Measurements from ENCODE around the gene MAP1B. TPM values are rescaled to one million over a fixed set of nuclear protein-coding genes. Genes with fewer than 3 reads are reported as not detected.

The MAP1B gene
- total and polyA plus RNA-seq, 4 donors, result 0.58 to 5.0 (median 2.1) TPM

DNA sequence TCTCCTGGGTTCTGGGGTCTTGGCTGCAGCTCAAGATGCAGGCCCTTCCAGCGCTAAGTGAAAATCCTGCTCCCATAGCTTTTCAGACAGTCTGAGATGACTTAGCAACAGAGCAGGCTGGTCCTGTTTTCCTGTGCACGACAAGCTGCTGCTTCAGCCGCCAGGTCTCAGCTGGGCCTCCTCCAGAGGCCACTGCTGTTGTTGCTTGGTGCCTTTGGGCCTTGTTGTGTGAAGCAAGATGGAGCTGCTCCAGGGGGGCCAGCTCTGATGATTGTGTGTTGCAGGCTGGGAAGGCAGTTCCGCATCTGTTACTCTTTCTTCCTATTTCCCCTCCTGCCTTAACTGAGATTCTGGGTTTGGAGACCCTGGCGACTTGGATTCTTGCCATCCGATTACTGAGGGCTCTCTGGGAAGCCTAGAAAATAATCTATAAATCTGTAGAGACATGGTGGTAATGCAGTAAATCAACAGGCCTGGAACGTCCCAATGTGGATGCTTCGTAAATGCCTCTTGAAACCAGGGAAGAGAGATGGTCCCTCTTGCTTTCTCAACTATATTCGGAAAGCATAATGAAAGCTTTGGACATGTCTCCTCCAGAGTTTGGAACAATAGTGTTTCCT, 3.2 kb downstream of the MAP1B start:
- no peak overlapping the region for H3K4me3 ChIP-seq (ENCODE audit: low read depth in 1 of 3, low read length in 3 of 3)
- H3K9ac ChIP-seq (ENCODE audit: low read depth in 1 of 2, low read length in 2 of 2), result no peak overlapping the region
- WGBS, result 87% methylated on average over 9 of the region's 9 CpGs
- no peak for DNase-seq (ENCODE audit: low spot score)
- no peaks in the 10 kb centered on the region for H3K9me3 ChIP-seq (ENCODE audit: control insufficient read depth in 4 of 4, low read length in 3 of 4)
- H3K36me3 ChIP-seq (ENCODE audit: control insufficient read depth in 4 of 4, insufficient read depth in 3 of 4, low read depth in 1 of 4, low read length in 3 of 4), result no peaks in the 10 kb centered on the region
- H3K27ac ChIP-seq (ENCODE audit: low read depth in 1 of 2, low read length in 2 of 2), result no peak overlapping the region
- peaks cover 5 to 24% (median 16%) of the 10 kb centered on the region in 4 donors for H3K4me1 ChIP-seq (ENCODE audit: control insufficient read depth in 4 of 4, insufficient read depth in 4 of 4, low read length in 3 of 4)
- peaks cover 0 to 19% (median 2%) of the 10 kb centered on the region in 4 donors for H3K27me3 ChIP-seq (ENCODE audit: control insufficient read depth in 4 of 4, insufficient read depth in 4 of 4, low read length in 3 of 4)
- TF ChIP-seq FOXA1 (IDR thresholded peaks at IDR 0.05), result no peak
- no peak for TF ChIP-seq YY1 (IDR thresholded peaks at IDR 0.05)
- TF ChIP-seq HNF4G (IDR thresholded peaks at IDR 0.05), result no peak
- TF ChIP-seq, protein P1, sequence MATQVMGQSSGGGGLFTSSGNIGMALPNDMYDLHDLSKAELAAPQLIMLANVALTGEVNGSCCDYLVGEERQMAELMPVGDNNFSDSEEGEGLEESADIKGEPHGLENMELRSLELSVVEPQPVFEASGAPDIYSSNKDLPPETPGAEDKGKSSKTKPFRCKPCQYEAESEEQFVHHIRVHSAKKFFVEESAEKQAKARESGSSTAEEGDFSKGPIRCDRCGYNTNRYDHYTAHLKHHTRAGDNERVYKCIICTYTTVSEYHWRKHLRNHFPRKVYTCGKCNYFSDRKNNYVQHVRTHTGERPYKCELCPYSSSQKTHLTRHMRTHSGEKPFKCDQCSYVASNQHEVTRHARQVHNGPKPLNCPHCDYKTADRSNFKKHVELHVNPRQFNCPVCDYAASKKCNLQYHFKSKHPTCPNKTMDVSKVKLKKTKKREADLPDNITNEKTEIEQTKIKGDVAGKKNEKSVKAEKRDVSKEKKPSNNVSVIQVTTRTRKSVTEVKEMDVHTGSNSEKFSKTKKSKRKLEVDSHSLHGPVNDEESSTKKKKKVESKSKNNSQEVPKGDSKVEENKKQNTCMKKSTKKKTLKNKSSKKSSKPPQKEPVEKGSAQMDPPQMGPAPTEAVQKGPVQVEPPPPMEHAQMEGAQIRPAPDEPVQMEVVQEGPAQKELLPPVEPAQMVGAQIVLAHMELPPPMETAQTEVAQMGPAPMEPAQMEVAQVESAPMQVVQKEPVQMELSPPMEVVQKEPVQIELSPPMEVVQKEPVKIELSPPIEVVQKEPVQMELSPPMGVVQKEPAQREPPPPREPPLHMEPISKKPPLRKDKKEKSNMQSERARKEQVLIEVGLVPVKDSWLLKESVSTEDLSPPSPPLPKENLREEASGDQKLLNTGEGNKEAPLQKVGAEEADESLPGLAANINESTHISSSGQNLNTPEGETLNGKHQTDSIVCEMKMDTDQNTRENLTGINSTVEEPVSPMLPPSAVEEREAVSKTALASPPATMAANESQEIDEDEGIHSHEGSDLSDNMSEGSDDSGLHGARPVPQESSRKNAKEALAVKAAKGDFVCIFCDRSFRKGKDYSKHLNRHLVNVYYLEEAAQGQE (IDR thresholded peaks at IDR 0.05), result no peak
- TF ChIP-seq, protein P2, sequence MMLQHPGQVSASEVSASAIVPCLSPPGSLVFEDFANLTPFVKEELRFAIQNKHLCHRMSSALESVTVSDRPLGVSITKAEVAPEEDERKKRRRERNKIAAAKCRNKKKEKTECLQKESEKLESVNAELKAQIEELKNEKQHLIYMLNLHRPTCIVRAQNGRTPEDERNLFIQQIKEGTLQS (IDR thresholded peaks at IDR 0.05), result no peak

DNA sequence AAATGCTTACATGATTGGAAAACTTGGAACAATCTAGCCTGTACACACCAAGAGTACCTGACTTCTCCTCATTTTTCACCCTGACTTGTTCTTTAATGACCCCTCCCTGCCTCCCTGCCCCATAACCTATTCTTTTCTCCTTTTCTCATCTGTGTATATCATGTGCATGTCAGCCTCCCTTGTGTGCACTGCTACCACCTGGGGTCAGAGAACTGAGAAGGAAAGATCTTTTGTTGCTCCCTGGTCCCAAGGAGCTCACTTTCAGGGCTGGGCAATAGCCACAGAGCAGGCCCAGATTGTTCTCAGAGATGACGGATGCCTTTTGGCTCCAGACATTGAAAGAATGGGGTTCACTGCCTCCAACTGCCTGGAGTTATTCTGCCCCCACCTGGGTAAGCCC, 5.1 kb downstream of the MAP1B start:
- H3K4me3 ChIP-seq (ENCODE audit: low read depth in 1 of 3, low read length in 3 of 3), result no peak overlapping the region
- no peak for TF ChIP-seq JUND (IDR thresholded peaks at IDR 0.05)
- no peak for TF ChIP-seq YY1 (IDR thresholded peaks at IDR 0.05)
- no peak for TF ChIP-seq SP1 (IDR thresholded peaks at IDR 0.05)
- TF ChIP-seq, protein P1 (IDR thresholded peaks at IDR 0.05), result no peak
- TF ChIP-seq, protein P2 (IDR thresholded peaks at IDR 0.05), result no peak
- no peak for TF ChIP-seq NR2F2 (IDR thresholded peaks at IDR 0.05)
- peaks cover 5 to 18% (median 14%) of the 10 kb centered on the region in 4 donors for H3K4me1 ChIP-seq (ENCODE audit: control insufficient read depth in 4 of 4, insufficient read depth in 4 of 4, low read length in 3 of 4)
- 86% methylated on average over 1 of the region's 1 CpG for WGBS
- H3K36me3 ChIP-seq (ENCODE audit: control insufficient read depth in 4 of 4, insufficient read depth in 3 of 4, low read depth in 1 of 4, low read length in 3 of 4), result no peaks in the 10 kb centered on the region
- H3K27ac ChIP-seq (ENCODE audit: low read depth in 1 of 2, low read length in 2 of 2), result no peak overlapping the region
- no peaks in the 10 kb centered on the region for H3K9me3 ChIP-seq (ENCODE audit: control insufficient read depth in 4 of 4, low read length in 3 of 4)
- no peak overlapping the region for H3K9ac ChIP-seq (ENCODE audit: low read depth in 1 of 2, low read length in 2 of 2)
- H3K27me3 ChIP-seq (ENCODE audit: control insufficient read depth in 4 of 4, insufficient read depth in 4 of 4, low read length in 3 of 4), result peaks cover 0 to 11% (median 0%) of the 10 kb centered on the region in 4 donors
- no peak for DNase-seq (ENCODE audit: low spot score)

DNA sequence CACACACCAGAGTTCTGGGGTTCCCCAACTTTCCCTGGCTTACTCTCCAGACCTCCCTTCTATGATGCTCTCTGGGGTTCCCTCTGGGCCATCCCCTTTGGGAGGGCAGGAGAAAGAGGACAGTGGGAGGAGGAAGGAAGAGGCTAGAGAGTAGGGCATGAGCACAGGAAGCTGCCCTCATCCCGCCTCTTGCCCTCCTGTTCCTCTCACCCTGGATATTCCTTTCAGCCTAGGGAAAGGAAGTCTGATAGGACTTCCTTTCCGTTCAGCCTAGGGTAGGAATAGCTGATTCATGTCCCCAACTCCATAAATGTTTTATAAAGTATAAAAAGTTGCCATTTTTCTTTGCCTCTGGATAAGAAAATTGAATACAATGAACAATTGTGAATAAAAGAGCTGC, 7.4 kb downstream of the MAP1B start:
- H3K27me3 ChIP-seq (ENCODE audit: control insufficient read depth in 4 of 4, insufficient read depth in 4 of 4, low read length in 3 of 4), result no peaks in the 10 kb centered on the region
- no peak overlapping the region for H3K9ac ChIP-seq (ENCODE audit: low read depth in 1 of 2, low read length in 2 of 2)
- H3K4me1 ChIP-seq (ENCODE audit: control insufficient read depth in 4 of 4, insufficient read depth in 4 of 4, low read length in 3 of 4), result no peaks in the 10 kb centered on the region
- no peaks in the 10 kb centered on the region for H3K9me3 ChIP-seq (ENCODE audit: control insufficient read depth in 4 of 4, low read length in 3 of 4)
- no peak overlapping the region for H3K4me3 ChIP-seq (ENCODE audit: low read depth in 1 of 3, low read length in 3 of 3)
- DNase-seq (ENCODE audit: low spot score), result no peak
- no peaks in the 10 kb centered on the region for H3K36me3 ChIP-seq (ENCODE audit: control insufficient read depth in 4 of 4, insufficient read depth in 3 of 4, low read depth in 1 of 4, low read length in 3 of 4)
- WGBS, result 73% methylated on average over 2 of the region's 2 CpGs
- H3K27ac ChIP-seq (ENCODE audit: low read depth in 1 of 2, low read length in 2 of 2), result no peak overlapping the region
- TF ChIP-seq, protein P1 (IDR thresholded peaks at IDR 0.05), result no peak
- TF ChIP-seq, protein P3, sequence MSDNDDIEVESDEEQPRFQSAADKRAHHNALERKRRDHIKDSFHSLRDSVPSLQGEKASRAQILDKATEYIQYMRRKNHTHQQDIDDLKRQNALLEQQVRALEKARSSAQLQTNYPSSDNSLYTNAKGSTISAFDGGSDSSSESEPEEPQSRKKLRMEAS (IDR thresholded peaks at IDR 0.05), result no peak
- TF ChIP-seq YY1 (IDR thresholded peaks at IDR 0.05), result no peak
- no peak for TF ChIP-seq RXRA (IDR thresholded peaks at IDR 0.05)
- TF ChIP-seq HNF4G (IDR thresholded peaks at IDR 0.05), result no peak
- TF ChIP-seq, protein P4, sequence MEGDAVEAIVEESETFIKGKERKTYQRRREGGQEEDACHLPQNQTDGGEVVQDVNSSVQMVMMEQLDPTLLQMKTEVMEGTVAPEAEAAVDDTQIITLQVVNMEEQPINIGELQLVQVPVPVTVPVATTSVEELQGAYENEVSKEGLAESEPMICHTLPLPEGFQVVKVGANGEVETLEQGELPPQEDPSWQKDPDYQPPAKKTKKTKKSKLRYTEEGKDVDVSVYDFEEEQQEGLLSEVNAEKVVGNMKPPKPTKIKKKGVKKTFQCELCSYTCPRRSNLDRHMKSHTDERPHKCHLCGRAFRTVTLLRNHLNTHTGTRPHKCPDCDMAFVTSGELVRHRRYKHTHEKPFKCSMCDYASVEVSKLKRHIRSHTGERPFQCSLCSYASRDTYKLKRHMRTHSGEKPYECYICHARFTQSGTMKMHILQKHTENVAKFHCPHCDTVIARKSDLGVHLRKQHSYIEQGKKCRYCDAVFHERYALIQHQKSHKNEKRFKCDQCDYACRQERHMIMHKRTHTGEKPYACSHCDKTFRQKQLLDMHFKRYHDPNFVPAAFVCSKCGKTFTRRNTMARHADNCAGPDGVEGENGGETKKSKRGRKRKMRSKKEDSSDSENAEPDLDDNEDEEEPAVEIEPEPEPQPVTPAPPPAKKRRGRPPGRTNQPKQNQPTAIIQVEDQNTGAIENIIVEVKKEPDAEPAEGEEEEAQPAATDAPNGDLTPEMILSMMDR (IDR thresholded peaks at IDR 0.05; ENCODE audit: low read depth, low read length, missing input control), result no peak
- no peak for TF ChIP-seq GABPA (IDR thresholded peaks at IDR 0.05 in 1 of 2, conservative IDR thresholded peaks at IDR 0.05 in 1 of 2)
